HG03280 (cell line): ENCODE measurements around the gene CDKN1C.

Source experiments
- ATAC-seq: cut with Tn5 transposase; IDR thresholded peaks from one replicate; pipeline ENCODE4 v1.9.1; 2021; ENCODE audit warnings: mild to moderate bottlenecking, moderate library complexity; ENCODE audit not compliant: unreplicated experiment

CDKN1C gene

GRCh38 chr11:2870460-2870859 lies 15.1 kb downstream of the CDKN1C start:
- ATAC-seq: no peak

GRCh38 chr11:2869561-2870427 lies 15.8 kb downstream of the CDKN1C start:
- ATAC-seq: no peak

GRCh38 chr11:2869134-2869526 lies 16.4 kb downstream of the CDKN1C start:
- no peak for ATAC-seq

GRCh38 chr11:2868506-2869133 lies 17.0 kb downstream of the CDKN1C start:
- ATAC-seq: no peak

GRCh38 chr11:2867722-2868505 lies 17.7 kb downstream of the CDKN1C start:
- no peak for ATAC-seq

GRCh38 chr11:2867142-2867541 lies 18.4 kb downstream of the CDKN1C start:
- no peak for ATAC-seq

- no peak for ATAC-seq
These were observed 19.5 kb downstream of the CDKN1C start for GRCh38 chr11:2865922-2866577.

GRCh38 chr11:2864901-2865300 lies 20.7 kb downstream of the CDKN1C start:
- no peak for ATAC-seq

- no peak for ATAC-seq
These were observed 22.3 kb downstream of the CDKN1C start for GRCh38 chr11:2863276-2863618.

- ATAC-seq: no peak
These were observed 22.9 kb downstream of the CDKN1C start for GRCh38 chr11:2862395-2863275.

- ATAC-seq: no peak
These were observed 24.9 kb downstream of the CDKN1C start for GRCh38 chr11:2860636-2861035.

GRCh38 chr11:2859699-2860037 lies 25.9 kb downstream of the CDKN1C start:
- no peak for ATAC-seq

- no peak for ATAC-seq
These were observed 26.4 kb downstream of the CDKN1C start for GRCh38 chr11:2858995-2859698.

GRCh38 chr11:2857918-2858317 lies 27.7 kb downstream of the CDKN1C start:
- ATAC-seq: no peak

- ATAC-seq: no peak
These were observed 28.3 kb downstream of the CDKN1C start for GRCh38 chr11:2857276-2857675.

GRCh38 chr11:2855162-2855561 lies 30.4 kb downstream of the CDKN1C start:
- no peak for ATAC-seq

GRCh38 chr11:2853997-2854560 lies 31.5 kb downstream of the CDKN1C start:
- no peak for ATAC-seq

- no peak for ATAC-seq
These were observed 32.2 kb downstream of the CDKN1C start for GRCh38 chr11:2853401-2853800.

- ATAC-seq: no peak
These were observed 35.4 kb downstream of the CDKN1C start for GRCh38 chr11:2849994-2850770.
